Caco-2 (cell line): ENCODE results near the gene SLC15A1. TPM values are rescaled to one million over a fixed set of nuclear protein-coding genes. Genes with fewer than 3 reads are reported as not detected.

Experiments used
- BruUV-seq: library from RNA; stranded (reverse); fragments of 400-500 nt; replicated peaks from 2 replicates; lab custom pipeline; 2021; lab: Mats Ljungman, UMichigan
- CTCF ChIA-PET: fragments of 300-600 bp; sonication (Branson Sonifier 250); formaldehyde crosslinking; loops from one replicate; lab custom pipeline; 2022; ENCODE audit warnings: antibody characterized with exemption; lab: Charles Lee
- POLR2A ChIA-PET: fragments of 300-600 bp; sonication (Branson Sonifier 250); formaldehyde crosslinking; loops from one replicate; lab custom pipeline; 2022; ENCODE audit warnings: antibody characterized with exemption; lab: Charles Lee
- DNase-seq, 2 experiments: peaks; one replicate each; pipeline versions ENCODE4 v3.0.0 to v3.0.0-alpha.2; 2020 to 2022
- H3K27me3 ChIP-seq: replicated peaks from 2 replicates; pipeline ENCODE4 v1.6.0; 2011; ENCODE audit warnings: low read length; ENCODE audit not compliant: control insufficient read depth, insufficient read depth
- H3K36me3 ChIP-seq: 2 replicates; pipeline ENCODE4 v1.5.1; 2011; ENCODE audit warnings: low read length; ENCODE audit not compliant: control insufficient read depth, insufficient read depth
- H3K4me1 ChIP-seq: fragments of 250-450 bp; sonication (Bioruptor Pico); 2 replicates; pipeline ENCODE4 v1.5.1; 2020; ENCODE audit warnings: mild to moderate bottlenecking
- H3K4me3 ChIP-seq: 2 replicates; pipeline ENCODE4 v1.5.1; 2011; ENCODE audit warnings: low read depth, mild to moderate bottlenecking, control low read depth, low read length
- H3K9me3 ChIP-seq: fragments of 250-450 bp; sonication (Bioruptor Pico); 2 replicates; pipeline ENCODE4 v1.5.1; 2020; ENCODE audit warnings: mild to moderate bottlenecking, moderate library complexity
- H3K27ac Mint-ChIP-seq: one replicate; pipeline ENCODE4 v1.8.0; 2022; ENCODE audit warnings: mixed read lengths; ENCODE audit not compliant: unreplicated experiment
- H3K27me3 Mint-ChIP-seq: one replicate; pipeline ENCODE4 v1.8.0; 2022; ENCODE audit warnings: mixed read lengths; ENCODE audit not compliant: insufficient read depth, unreplicated experiment
- H3K36me3 Mint-ChIP-seq: one replicate; pipeline ENCODE4 v1.8.0; 2022; ENCODE audit warnings: mild to moderate bottlenecking, mixed read lengths; ENCODE audit not compliant: insufficient read depth, unreplicated experiment
- H3K4me1 Mint-ChIP-seq: one replicate; pipeline ENCODE4 v1.8.0; 2022; ENCODE audit warnings: low read depth, mixed read lengths; ENCODE audit not compliant: unreplicated experiment
- H3K4me3 Mint-ChIP-seq: one replicate; pipeline ENCODE4 v1.8.0; 2022; ENCODE audit warnings: mild to moderate bottlenecking, moderate library complexity, mixed read lengths; ENCODE audit not compliant: unreplicated experiment
- H3K9me3 Mint-ChIP-seq: one replicate; pipeline ENCODE4 v1.8.0; 2022; ENCODE audit warnings: mixed read lengths; ENCODE audit not compliant: unreplicated experiment
- intact Hi-C: fragments of 100-400 bp; cut with micrococcal nuclease; formaldehyde crosslinking; loops from one replicate; pipeline ENCODE4 v1.10.0; 2022; ENCODE audit not compliant: unreplicated experiment
- total RNA-seq: library from RNA; stranded (reverse); gene quantifications from 2 replicates; pipeline ENCODE4 v1.2.3, GENCODE V29; 2022
- TF ChIP-seq, protein P1 (sequence below), 2 experiments: fragments of 200-600 bp in 1 of 2; IDR thresholded peaks; 1 replicate in 1 of 2; 2 replicates in 1 of 2; pipeline versions ENCODE4 v1.5.1 to v1.8.0; 2011 to 2022; ENCODE audit warnings: antibody characterized with exemption in 1 of 2, control low read depth in 1 of 2, inconsistent platforms in 1 of 2, low read depth in 1 of 2, low read length in 1 of 2, mild to moderate bottlenecking in 1 of 2, moderate library complexity in 1 of 2; ENCODE audit not compliant: insufficient read depth in 1 of 2, severe bottlenecking in 1 of 2, unreplicated experiment in 1 of 2

The SLC15A1 gene
- total RNA-seq, 1 experiment from 2014 or later, result 12.3 TPM

DNA sequence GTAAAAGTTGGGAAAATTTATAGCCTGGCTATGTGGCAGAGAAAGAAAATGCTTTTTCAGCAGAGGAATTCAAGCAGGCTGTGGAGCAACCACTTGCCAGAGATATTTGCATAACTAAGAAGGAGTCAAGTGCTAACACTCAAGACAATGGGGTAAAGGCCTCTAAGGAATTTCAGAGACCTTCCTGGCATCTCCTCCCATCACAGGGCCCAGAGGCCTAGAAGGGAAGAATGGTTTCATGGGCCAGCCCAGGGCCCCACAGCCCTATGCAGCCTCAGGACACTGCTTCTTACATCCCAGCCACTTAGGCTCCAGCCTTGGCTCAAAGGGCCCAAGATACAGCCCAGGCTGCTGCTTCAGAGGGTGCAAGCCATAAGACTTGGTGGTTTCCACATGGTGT, 14.3 kb downstream of the SLC15A1 start:
- no peak overlapping the region for H3K4me3 Mint-ChIP-seq
- intact Hi-C loops, result no loop called here
- TF ChIP-seq, protein P1, sequence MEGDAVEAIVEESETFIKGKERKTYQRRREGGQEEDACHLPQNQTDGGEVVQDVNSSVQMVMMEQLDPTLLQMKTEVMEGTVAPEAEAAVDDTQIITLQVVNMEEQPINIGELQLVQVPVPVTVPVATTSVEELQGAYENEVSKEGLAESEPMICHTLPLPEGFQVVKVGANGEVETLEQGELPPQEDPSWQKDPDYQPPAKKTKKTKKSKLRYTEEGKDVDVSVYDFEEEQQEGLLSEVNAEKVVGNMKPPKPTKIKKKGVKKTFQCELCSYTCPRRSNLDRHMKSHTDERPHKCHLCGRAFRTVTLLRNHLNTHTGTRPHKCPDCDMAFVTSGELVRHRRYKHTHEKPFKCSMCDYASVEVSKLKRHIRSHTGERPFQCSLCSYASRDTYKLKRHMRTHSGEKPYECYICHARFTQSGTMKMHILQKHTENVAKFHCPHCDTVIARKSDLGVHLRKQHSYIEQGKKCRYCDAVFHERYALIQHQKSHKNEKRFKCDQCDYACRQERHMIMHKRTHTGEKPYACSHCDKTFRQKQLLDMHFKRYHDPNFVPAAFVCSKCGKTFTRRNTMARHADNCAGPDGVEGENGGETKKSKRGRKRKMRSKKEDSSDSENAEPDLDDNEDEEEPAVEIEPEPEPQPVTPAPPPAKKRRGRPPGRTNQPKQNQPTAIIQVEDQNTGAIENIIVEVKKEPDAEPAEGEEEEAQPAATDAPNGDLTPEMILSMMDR (IDR thresholded peaks at IDR 0.05; ENCODE audit: insufficient read depth in 1 of 2, low read depth in 1 of 2, low read length in 1 of 2, severe bottlenecking in 1 of 2, unreplicated experiment in 1 of 2), result no peak
- H3K4me1 ChIP-seq, result peaks cover 8% of the 10 kb centered on the region
- no peak for DNase-seq
- H3K9me3 ChIP-seq, result peaks cover 21% of the 10 kb centered on the region
- BruUV-seq, result no TSS peak
- no peak overlapping the region for H3K27ac Mint-ChIP-seq
- no peak overlapping the region for H3K4me3 ChIP-seq
- ChIA-PET CTCF (no interaction called here), POLR2A (no interaction called here)
- H3K36me3 Mint-ChIP-seq, result no peaks in the 10 kb centered on the region
- H3K27me3 ChIP-seq, result no peaks in the 10 kb centered on the region
- no peaks in the 10 kb centered on the region for H3K27me3 Mint-ChIP-seq
- peaks cover 15% of the 10 kb centered on the region for H3K9me3 Mint-ChIP-seq
- H3K36me3 ChIP-seq, result no peaks in the 10 kb centered on the region
- H3K4me1 Mint-ChIP-seq, result peaks cover 5% of the 10 kb centered on the region

DNA sequence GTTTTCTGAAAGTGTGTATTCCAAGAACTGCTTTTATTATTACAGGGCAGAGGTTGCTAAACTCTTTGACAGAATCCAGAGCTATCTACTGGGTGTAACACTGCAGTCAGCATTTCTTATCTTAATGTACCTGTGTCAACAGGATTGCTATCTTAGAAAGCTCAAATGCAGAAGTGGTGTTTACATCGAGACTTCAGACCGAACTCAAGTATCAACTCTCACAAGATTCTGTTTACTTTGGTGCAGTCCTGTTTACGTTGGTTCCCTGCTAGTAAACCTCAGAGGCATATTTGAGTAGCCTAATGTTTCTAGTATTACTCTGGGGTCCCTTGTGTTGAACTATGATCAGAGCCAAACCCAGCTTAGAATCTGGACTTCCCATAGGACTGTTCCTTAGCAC, 20.5 kb downstream of the SLC15A1 start:
- H3K4me3 Mint-ChIP-seq, result no peak overlapping the region

DNA sequence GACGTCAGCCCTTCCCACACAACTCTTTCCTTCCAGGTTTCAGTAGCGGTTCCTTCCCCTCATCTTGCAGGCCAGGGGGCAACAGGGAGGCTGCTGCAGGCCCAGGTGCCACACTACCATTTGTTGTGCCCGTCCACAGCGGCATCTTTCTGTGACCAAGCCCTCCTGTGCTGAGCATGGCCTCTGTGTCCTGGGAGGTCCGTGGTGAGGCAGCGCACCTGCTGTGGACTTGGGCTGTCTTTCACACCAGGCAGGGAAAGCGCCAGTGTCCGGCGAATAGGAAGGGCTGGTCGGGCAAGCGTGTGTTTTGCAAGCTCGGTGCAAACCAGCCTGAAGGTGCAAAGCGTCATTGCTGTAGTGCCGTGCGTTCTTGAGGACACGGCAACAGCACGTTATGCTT, 21.4 kb downstream of the SLC15A1 start:
- TF ChIP-seq, protein P1 (IDR thresholded peaks at IDR 0.05; ENCODE audit: insufficient read depth in 1 of 2, low read depth in 1 of 2, low read length in 1 of 2, severe bottlenecking in 1 of 2, unreplicated experiment in 1 of 2), result no peak
- peaks cover 17% of the 10 kb centered on the region for H3K4me1 ChIP-seq
- H3K4me3 ChIP-seq, result no peak overlapping the region
- intact Hi-C loops, result no loop called here
- Mint-ChIP-seq H3K27ac (no peak overlapping the region), H3K27me3 (no peaks in the 10 kb centered on the region), H3K36me3 (no peaks in the 10 kb centered on the region), H3K4me1 (peaks cover 7% of the 10 kb centered on the region), H3K9me3 (no peaks in the 10 kb centered on the region), H3K4me3 (no peak overlapping the region)
- peaks cover 14% of the 10 kb centered on the region; the same call in 1 of the 2 replicates for H3K9me3 ChIP-seq
- no peaks in the 10 kb centered on the region for H3K36me3 ChIP-seq
- ChIA-PET CTCF (no interaction called here), POLR2A (no interaction called here)
- no peaks in the 10 kb centered on the region for H3K27me3 ChIP-seq
- no TSS peak for BruUV-seq
- DNase-seq, result no peak

More for the DNA sequence above, 20.5 kb downstream of the SLC15A1 start:
- ChIA-PET POLR2A (no interaction called here), CTCF (interaction anchor here (0.6 to 1.0 kb wide), 3 partner anchors 29 to 111 kb away, joined by 3 read pairs; no protein-coding TSS in a partner anchor)
- Histone ChIP-seq H3K4me3 (no peak overlapping the region), H3K36me3 (no peaks in the 10 kb centered on the region), H3K4me1 (peaks cover 17% of the 10 kb centered on the region), H3K9me3 (peaks cover 14% of the 10 kb centered on the region; the same call in 1 of the 2 replicates), H3K27me3 (no peaks in the 10 kb centered on the region)
- Mint-ChIP-seq H3K9me3 (no peaks in the 10 kb centered on the region), H3K36me3 (no peaks in the 10 kb centered on the region), H3K27ac (no peak overlapping the region), H3K27me3 (no peaks in the 10 kb centered on the region), H3K4me1 (peaks cover 7% of the 10 kb centered on the region)
- peak in 1 of 2 experiments; percentile 41 for DNase-seq
- no TSS peak for BruUV-seq
- intact Hi-C loops, result loop anchor here (2.0 kb wide), 1 partner anchor 25 kb away; no protein-coding TSS in a partner anchor
- TF ChIP-seq, protein P1 (IDR thresholded peaks at IDR 0.05; ENCODE audit: insufficient read depth in 1 of 2, low read depth in 1 of 2, low read length in 1 of 2, severe bottlenecking in 1 of 2, unreplicated experiment in 1 of 2), result no peak
